HG03097 (cell line): Measurements from ENCODE around the gene APOBEC3A.
A peak's percentile ranks its signal among the peaks of the same experiment; 100 is the strongest.

Source experiments
- ATAC-seq: cut with Tn5 transposase; IDR thresholded peaks from one replicate; pipeline ENCODE4 v1.9.1; 2021; ENCODE audit not compliant: unreplicated experiment, low FRiP score

Gene APOBEC3A

DNA sequence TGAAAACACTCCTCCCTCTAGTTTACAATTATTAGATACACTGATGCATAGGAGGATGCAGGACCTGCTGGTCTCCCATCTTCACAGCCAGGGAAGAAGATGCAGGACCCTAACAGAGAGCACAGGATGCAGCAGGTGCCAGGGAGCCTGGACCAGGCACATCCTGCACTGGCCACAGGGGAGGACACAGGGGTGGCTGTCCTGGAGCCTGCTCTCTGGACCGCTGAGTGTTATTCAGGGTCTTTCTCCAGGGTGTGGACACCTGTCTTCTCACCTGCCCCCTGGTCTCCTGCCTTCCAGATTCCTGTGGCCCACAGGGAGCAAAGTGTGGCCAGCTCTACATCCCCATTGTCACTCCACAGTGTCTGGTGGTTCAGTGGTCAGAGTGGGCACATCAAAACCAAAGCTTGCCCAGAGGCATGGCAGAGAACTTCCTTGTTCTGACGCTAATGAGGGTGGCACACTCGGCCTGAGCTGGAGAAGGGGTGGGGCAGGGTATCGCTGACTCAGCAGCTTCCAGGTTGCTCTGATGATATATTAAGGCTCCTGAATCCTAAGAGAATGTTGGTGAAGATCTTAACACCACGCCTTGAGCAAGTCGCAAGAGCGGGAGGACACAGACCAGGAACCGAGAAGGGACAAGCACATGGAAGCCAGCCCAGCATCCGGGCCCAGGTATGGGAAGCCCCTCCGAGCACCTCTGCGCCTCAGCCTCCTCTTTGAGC is at the start of gene APOBEC3A:
Gene APOBEC3A (plus strand): TSS at position 564 of the 725 bp plus-strand sequence. CDS start 83 bp downstream, at position 647.
- no peak for ATAC-seq

DNA sequence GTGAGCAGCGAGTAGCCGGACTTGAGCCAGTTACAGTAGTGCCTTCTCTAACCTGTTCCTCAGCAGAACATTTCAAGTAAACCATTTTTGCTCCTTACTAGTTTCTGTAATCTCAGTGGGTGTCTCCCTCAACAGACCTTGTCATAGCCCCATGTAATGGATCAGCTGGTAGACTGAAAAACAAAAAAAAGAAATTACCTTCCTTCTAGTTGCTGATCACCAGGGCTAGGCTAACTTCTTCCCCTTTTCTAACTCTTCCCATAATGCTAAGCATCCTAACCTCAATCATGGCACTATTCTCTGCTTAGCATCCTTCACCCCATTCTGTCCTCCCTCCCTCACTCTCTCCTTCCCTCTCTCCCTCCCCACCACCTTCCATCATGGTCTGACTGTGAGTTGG is 49.6 kb upstream of the APOBEC3A start:
- no peak for ATAC-seq

DNA sequence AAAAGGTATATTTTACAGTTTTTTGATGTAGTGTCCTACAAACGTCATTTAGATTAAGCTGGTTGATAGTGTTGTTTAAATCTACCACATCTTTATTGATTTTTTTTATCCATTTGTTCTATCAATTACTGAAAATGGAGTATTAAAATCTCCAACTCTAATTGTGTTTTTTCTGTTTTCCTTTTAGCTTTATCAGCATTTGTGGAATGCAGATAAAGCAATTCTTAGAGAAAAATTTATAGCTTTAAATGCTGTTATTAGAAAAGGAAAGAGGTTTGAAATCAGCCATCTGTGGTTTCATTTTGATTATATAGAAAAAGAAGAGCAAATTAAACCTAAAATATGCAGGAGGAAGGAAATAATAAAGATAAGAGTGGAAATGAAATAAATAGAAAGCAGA is 46.0 kb upstream of the APOBEC3A start:
- no peak for ATAC-seq

DNA sequence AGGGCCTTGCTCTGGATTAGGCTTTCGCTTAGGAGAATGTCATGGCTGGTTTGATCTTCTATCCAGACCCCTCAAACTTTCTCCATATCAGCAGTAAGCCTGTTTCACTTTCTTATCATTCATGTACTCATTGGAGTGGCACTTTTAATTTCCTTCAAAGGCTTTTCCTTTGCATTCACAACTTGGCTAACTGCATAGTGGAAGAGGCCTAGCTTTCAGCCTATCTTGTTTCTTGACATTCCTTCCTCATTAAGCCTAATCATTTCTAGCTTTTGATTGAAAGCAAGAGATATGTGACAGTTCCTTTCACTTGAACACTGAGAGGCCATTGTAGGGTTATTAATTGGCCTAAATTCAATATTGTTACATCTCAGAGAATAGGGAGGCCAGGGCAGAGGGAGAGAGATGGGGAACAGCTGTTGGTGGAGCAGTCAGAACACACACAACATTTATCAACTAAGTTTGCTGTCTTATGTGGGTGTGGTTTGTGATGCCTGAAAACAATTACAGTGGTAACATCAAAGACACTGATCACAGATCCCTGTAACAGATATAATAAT is 37.7 kb upstream of the APOBEC3A start:
- ATAC-seq: no peak

DNA sequence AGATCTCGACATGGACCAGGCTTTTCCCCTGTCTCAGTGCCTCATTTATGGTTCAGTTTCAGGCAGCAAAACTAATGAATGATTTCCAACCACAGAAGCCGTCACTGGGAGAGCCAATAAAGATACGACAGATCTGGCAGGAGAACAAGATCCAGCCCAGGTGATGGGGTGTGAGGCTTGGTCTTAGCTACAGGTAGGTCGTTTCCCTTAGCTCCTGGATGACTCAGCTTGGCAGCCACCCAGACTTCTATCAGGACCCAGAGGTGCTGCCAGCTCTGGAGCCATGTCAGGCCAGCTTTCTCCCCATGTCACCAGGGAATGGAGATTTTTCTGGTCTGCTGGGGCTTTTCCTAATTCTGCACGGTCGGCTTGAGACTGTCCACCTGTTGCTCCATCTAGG is 36.3 kb upstream of the APOBEC3A start:
- no peak for ATAC-seq

DNA sequence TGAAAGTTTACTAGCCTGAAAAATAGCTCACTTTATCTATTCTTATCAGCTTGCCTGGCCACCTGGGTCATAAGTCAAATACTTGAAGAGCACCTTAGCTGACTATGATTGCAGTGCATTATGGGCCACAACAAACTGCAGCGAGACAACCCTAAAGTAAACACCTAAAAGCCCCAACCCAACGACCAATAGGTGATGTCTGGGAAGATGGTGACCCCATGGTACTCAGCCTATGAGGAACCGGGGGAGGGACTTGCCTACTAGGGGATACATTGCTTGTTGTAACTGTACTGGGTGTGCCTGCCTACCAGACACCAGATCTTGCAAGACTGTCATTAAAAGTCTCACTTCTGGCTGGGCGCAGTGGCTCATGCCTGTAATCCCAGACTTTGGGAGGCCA is 35.6 kb upstream of the APOBEC3A start:
- ATAC-seq: no peak

DNA sequence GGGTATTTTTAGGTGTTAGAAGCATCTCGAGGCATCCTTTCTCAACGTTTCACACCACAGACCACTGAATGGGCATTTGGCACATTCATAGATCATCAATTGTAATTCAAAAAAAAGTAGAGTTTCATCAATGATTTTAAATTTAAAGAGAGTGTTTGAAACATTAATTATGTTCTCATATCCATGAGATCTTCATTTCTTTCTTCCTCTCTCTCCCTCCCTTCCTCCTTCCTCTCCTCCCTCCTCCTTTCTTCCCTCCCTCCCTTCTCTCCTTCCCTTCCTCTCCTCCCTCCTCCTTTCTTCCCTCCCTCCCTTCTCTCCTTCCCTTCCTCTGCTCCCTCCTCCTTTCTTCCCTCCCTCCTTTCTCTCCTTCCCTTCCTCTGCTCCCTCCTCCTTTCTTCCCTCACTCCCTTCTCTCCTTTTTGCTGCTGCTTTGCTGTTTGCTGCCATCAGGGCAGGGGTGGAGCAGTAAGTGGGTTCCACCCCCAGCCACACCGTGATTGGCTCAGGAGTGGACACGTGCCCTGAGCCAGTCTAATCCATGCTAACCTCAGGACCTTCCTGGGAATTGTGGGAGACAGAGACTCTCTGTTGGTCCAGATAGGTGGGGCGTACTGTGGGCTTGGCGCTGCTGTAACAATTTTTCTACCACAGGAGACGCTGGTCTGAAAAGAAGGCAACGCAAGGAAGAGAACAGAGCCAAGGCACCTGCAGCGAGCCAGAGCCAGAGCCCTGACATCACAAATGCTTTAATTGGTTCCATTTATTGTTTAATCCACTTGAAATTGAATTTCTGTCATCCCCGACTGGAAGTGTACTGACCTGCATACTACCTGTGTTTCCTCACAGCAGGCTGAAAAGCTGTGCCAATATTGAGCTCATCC is 33.7 kb upstream of the APOBEC3A start:
- ATAC-seq: no peak

DNA sequence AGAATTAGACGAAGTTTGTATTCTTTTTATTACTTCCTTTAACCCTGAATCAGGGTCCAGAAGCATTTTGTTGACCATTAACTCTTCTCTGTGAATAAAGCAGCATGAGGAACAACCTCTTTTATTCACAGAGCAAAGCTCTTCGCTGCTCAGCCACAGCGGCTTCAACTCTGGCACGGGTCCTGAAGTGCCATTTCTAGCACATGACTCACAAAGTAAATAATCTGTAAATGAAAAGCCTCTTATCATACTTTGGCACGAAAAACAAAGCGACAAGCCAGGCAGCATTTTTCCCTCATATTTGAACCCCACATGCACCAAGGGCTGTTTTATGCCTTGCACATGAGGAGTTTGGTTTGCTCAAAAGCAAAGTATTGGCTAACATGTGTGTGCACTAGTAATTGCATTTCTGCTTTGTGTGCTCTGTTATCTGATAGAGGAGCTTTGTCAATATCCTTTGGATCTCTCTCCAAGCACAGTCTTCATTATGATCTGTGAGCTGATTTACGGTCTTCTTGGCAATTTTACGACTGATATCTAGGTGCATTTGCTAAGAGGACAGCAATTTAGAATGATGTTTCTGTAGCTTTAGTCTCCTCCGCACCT is 33.0 kb upstream of the APOBEC3A start:
- no peak for ATAC-seq

DNA sequence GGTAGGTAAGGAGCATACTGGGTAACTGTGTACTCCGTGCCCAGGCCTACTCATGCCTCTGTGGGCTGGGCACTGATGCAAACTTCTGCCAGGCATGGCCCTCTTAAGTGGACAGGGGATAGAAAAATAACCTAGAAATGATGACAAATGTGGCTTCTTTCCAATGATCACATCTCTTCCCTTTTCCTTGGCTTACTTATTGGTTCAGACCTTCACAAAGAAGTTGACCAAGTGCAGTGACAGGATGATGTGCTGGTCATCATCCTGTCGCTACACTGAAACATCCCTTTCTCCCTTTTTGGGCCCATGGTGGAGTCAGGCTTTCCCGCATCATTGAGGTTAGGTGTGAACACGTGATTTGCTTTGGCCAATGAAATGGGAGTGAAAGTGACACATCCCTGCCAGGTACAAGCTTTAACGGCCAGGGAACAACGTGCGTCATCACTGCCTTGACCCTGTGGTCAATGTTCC is 31.8 kb upstream of the APOBEC3A start:
- no peak for ATAC-seq

DNA sequence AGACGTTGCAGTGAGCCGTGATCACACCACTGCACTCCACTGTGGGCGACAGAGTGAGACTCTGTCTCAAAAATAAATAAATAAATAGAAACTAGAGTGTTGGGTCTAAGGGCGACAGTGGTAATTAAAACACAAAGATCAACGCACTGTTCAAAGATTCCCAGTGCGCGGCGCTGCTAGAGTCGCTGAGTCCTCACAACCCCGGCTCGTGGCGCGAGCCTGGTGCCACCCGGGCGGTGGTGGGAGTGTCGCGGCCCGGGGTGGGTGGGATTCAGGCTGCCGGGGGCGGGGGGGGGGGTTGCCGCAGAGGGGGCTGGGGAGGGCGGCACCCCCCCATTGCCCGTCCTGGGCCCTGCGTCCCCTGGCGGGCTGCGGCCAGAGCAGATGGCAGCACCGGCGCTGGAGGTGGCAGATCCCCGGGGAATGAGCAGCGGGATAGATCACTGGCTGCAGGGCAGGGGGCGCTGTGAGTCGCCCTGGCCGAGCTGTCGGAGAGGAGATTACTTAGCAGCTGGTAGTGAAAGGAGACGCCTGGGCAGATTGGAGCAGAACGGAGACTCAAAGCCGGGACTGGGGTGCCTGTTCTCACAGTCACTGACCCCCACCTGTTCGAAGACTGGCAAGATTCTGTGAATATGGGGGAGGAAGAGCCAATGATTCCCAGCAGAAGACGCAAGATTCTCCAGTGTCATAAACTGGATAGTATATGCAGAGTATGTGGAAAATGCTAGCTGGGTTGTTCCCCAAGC is 30.2 kb upstream of the APOBEC3A start:
- no peak for ATAC-seq

DNA sequence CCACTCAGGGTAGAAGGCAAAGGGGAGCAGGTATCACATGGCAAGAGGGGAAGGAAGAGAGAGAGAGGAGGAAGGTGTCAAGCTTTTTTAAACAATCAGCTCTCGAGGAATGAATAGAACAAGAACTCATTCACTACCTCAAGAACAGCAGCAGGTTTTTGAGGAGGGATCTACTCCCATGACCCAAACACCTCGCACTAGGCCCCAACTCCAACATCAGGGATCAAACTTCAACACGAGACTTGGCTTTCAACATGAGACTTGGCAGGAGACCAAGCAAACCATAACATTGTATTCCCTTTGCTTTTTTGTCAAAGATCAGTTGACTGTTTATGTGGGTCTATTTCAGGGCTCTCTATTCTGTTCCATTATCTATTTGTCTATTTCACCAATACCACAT is 26.9 kb upstream of the APOBEC3A start:
- ATAC-seq: no peak

DNA sequence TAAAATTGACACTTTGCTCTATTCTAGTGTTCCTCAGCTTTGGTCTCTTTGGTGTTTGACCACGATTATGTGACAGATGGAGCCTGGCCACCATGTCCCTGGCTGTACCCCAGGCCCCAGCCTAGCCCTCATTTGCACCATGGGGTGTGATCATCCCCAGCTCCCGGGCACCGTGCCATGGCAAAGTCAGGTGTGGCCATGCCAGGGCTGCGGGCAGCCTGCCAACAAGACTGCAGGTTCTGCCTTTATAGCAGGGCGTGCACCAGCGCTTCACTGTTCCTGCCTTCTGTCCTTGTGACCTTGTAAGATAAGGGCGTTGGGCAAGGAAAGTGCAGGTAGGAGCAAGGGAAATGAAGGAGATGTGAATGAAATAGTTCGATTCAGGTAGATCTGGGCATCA is 22.4 kb upstream of the APOBEC3A start:
- no peak for ATAC-seq

DNA sequence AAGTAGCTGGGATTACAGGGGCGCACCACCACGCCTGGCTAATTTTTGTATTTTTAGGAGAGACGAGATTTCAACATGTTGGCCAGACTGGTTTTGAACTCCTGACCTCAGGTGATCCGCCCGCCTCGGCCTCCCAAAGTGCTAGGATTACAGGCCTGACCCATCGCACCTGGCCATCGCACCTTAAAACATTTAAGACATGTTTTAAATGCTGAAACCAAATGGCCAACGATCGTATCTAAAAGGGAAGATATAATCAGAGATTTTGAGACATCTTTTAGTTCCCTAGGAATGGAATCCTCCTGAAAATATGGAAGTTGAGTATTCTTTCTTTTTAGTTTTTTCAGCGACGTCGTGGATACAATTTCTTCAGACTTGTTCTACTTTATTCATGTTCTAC is 21.8 kb upstream of the APOBEC3A start:
- ATAC-seq: no peak

DNA sequence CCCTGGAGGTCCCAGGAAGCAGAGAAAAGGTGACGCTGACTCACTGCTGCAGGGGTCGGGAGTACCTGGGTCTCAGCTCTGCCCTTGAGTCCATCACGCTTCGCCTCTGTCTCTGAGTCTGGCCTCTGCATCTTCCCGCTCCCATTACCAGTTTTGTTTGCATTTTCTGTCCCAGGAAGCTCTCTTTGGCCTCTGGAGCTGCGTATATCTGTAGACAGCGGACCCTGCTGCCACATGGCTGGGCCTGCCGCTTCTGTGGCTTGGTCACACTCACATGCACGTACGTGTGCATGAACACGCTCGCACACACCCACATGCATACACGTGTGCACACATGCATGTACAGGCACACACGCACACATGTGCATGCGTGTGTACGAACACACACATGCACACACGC is 20.8 kb upstream of the APOBEC3A start:
- no peak for ATAC-seq

DNA sequence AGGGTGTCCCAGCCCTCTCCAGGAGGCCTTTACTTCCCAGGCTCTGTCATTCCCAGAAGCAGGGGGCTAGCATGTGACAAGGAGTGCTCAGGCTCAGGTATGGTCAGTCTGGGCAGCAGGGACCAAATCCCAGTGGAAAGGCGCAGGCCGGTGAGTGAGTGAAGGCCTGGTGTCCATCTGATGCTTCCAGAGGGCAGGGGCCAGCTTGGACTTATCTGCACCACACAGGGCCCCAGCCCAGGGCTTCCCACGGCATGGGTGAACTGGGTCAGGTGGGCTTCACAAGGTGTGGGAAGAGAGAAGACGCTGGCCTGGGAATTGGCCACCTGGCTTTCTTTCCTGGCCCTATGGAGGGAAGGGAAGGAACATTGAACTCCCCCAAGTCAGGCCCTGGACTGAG is 20.4 kb upstream of the APOBEC3A start:
- no peak for ATAC-seq

DNA sequence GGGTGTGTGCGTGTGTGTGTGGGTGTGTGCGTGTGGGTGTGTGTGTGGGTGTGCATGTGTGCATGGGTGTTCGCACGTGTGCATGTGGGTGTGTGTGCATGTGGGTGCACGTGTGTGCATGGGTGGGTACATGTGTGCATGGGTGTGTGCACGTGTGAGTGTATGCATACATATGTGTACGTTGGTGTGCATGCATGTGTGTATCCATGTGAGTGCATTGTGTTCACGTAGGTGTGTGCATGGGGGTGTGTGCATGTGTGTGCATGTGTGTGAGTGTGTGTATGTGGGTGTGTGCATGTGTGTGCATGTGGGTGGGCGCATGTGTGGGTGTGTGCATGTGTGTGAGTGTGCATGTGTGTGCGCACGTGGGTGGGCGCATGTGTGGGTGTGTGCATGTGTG is 19.9 kb upstream of the APOBEC3A start:
- no peak for ATAC-seq

DNA sequence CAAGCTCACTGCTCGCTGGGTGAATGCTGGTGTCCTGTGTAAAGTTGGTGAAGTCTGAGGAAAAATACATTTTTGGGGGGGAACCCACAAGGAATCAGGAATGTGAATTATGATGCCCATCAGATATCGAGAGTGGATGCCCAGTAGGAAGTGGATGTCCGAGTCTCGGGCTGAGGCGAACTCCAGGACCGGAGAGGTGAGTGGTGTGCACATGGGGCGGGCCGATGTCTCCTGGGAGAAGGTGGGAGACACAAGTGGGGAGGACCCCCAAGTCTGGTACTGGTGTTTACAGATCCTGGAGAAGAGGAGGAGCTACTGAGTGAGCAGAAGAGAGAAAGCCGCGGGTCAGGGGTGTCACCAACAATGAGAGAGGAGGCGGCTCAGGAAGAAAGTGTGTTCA is 19.2 kb upstream of the APOBEC3A start:
- no peak for ATAC-seq

DNA sequence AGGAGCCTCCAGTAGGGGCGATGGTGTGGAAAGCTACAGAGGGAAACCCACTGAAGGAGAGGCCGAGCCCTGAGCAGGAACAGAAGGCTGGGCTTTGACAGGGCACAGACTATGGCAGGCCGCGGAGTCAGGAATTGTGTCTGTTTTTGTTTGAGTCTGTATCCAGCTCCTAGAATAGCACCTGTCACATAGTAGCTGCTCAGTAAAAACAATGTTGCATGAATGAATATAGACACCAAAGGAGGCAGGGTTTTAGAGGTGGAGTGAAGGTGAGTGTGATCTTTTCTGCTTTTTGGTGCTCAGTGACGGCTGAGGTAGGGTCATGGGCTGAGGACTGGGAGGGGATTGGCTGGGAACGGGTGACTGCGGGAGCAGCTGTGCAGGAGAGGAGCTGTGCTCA is 18.5 kb upstream of the APOBEC3A start:
- no peak for ATAC-seq

DNA sequence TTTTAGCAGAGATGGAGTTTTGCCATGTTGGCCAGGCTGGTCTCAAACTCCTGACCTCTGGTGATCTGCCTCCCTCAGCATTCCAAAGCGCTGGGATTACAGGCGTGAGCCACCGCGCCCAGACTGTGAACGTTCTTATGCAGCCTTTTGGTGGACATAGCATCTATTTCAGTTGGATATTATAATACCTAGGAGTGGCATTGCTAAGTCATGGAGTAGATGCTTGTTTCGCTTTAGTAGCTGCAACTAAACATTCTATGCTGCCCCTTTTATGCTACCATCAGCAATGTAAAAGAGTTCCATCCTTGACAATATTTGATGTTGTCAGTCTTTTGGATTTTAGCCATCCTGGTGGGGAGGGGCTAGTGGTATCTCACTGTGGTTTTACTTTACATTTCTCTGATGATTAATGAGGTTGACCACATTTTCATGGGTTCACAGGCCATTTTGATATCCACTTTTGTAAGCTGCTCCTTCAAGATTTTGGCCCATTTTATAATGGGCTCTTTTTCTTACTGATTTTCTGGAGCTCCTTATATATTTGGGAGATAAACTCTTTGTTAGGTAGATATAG is 16.5 kb upstream of the APOBEC3A start:
- ATAC-seq: peak; percentile 19

DNA sequence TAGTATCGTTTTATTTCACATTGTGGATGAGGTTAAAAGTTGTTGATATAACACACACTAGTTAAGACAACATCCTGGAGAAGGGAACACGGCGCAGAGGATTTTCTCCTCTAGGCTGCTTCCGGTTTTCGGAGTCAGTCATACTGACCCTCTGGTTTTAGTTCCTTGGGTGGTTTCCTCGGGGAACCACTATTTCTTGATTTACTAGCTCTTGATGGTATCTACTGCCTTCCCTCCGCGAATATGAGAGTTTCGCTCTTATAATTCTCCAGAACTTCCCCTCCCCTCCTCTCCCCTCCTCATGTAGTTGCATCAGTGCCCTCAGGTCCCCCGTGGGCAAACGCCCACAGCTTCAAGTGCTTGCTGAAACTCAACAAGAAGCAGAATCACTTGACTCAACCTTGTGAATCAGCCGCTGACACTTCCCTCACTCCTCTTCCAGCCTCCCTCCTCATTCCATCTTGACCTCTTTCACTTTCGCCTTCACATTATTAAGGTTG is 15.9 kb upstream of the APOBEC3A start:
- ATAC-seq: peak; percentile 73
